Measurements from ENCODE around the gene RASA2.

RASA2 gene

GRCh38 chr3:141538568-141539240 lies 51.9 kb downstream of the RASA2 start:
- DNase-seq (ENCODE audit: low spot score): no peak

GRCh38 chr3:141539431-141540187 lies 52.8 kb downstream of the RASA2 start:
- DNase-seq (ENCODE audit: low spot score): no peak

GRCh38 chr3:141540531-141540930 lies 53.7 kb downstream of the RASA2 start:
- DNase-seq (ENCODE audit: low spot score): no peak

- no peak for DNase-seq (ENCODE audit: low spot score)
Observed at GRCh38 chr3:141542202-141542969, 55.6 kb downstream of the RASA2 start.

- no peak for DNase-seq (ENCODE audit: low spot score)
Observed at GRCh38 chr3:141542989-141543388, 56.2 kb downstream of the RASA2 start.

GRCh38 chr3:141544697-141545096 lies 57.9 kb downstream of the RASA2 start:
- no peak for DNase-seq (ENCODE audit: low spot score)

- no peak for DNase-seq (ENCODE audit: low spot score)
Observed at GRCh38 chr3:141546081-141546480, 59.3 kb downstream of the RASA2 start.

- DNase-seq (ENCODE audit: low spot score): no peak
Observed at GRCh38 chr3:141546586-141546985, 59.8 kb downstream of the RASA2 start.

GRCh38 chr3:141547791-141548190 lies 61.0 kb downstream of the RASA2 start:
- no peak for DNase-seq (ENCODE audit: low spot score)

- DNase-seq (ENCODE audit: low spot score): no peak
Observed at GRCh38 chr3:141550926-141551665, 64.3 kb downstream of the RASA2 start.

- DNase-seq (ENCODE audit: low spot score): no peak
Observed at GRCh38 chr3:141552440-141552991, 65.7 kb downstream of the RASA2 start.

GRCh38 chr3:141553055-141553454 lies 66.2 kb downstream of the RASA2 start:
- no peak for DNase-seq (ENCODE audit: low spot score)

GRCh38 chr3:141556034-141556433 lies 69.2 kb downstream of the RASA2 start:
- DNase-seq (ENCODE audit: low spot score): no peak

- no peak for DNase-seq (ENCODE audit: low spot score)
Observed at GRCh38 chr3:141557961-141558706, 71.3 kb downstream of the RASA2 start.

- no peak for DNase-seq (ENCODE audit: low spot score)
Observed at GRCh38 chr3:141561426-141562034, 74.7 kb downstream of the RASA2 start.

- DNase-seq (ENCODE audit: low spot score): no peak
Observed at GRCh38 chr3:141564241-141564640, 77.4 kb downstream of the RASA2 start.

- DNase-seq (ENCODE audit: low spot score): no peak
Observed at GRCh38 chr3:141570068-141570467, 83.2 kb downstream of the RASA2 start.

GRCh38 chr3:141575879-141576743 lies 89.3 kb downstream of the RASA2 start:
- no peak for DNase-seq (ENCODE audit: low spot score)

- DNase-seq (ENCODE audit: low spot score): no peak
Observed at GRCh38 chr3:141576744-141577052, 89.9 kb downstream of the RASA2 start.
